Sigmoid colon (tissue), 7 donors: ENCODE results near the gene UBE2D3. TPM values are rescaled to one million over a fixed set of nuclear protein-coding genes. Genes with fewer than 3 reads are reported as not detected.

ENCODE experiments used
- DNase-seq: peaks from one replicate; pipeline ENCODE4 v3.0.0-alpha.2; 2019
- H3K27ac ChIP-seq, 4 donors: fragments of 200-600 bp; sonication (generic); one replicate each; pipeline ENCODE4 v1.5.1; 2016 to 2019; ENCODE audit warnings: mild to moderate bottlenecking in 1 of 4
- H3K27me3 ChIP-seq, 3 donors: fragments of 200-600 bp; sonication (generic); one replicate each; pipeline ENCODE4 v1.5.1; 2019; ENCODE audit warnings: mild to moderate bottlenecking in 1 of 3
- H3K36me3 ChIP-seq, 4 donors: fragments of 200-600 bp; sonication (generic); one replicate each; pipeline ENCODE4 v1.5.1; 2016 to 2019
- H3K4me1 ChIP-seq, 4 donors: fragments of 200-600 bp; sonication (generic); one replicate each; pipeline ENCODE4 v1.5.1; 2017 to 2019
- H3K4me3 ChIP-seq, 4 donors: fragments of 200-600 bp; sonication (generic); one replicate each; pipeline ENCODE4 v1.5.1; 2017 to 2019; ENCODE audit warnings: mild to moderate bottlenecking in 2 of 4, moderate library complexity in 1 of 4
- H3K9me3 ChIP-seq, 4 donors: fragments of 200-600 bp in 3 of 4; sonication (generic) in 3 of 4; one replicate each; pipeline versions ENCODE4 v1.5.1 to v1.6.1; 2013 to 2019
- CTCF ChIP-seq, 4 experiments: fragments of 450-650 bp in 3 of 4; fragments of 200-600 bp in 1 of 4; IDR thresholded peaks; one replicate each; pipeline ENCODE4 v1.5.1; 2016 to 2019; ENCODE audit warnings: antibody characterized with exemption in 4 of 4, mild to moderate bottlenecking in 3 of 4, moderate library complexity in 2 of 4
- EP300 ChIP-seq, 4 donors: sonication (generic); formaldehyde crosslinking; IDR thresholded peaks; one replicate each; pipeline ENCODE4 v1.6.1; 2017; ENCODE audit warnings: antibody characterized with exemption in 4 of 4
- POLR2A ChIP-seq, 2 donors: fragments of 450-650 bp; IDR thresholded peaks; one replicate each; pipeline ENCODE4 v1.6.1; 2016; ENCODE audit warnings: antibody characterized with exemption in 2 of 2, mild to moderate bottlenecking in 2 of 2, moderate library complexity in 2 of 2
- POLR2AphosphoS5 ChIP-seq, 4 donors: sonication (generic); formaldehyde crosslinking; IDR thresholded peaks; one replicate each; pipeline ENCODE4 v1.6.1; 2017; ENCODE audit warnings: antibody characterized with exemption in 4 of 4
- WGBS, 2 donors: extraction: QIAGEN DNeasy Blood & Tissue Kit; methylation state at CpG; one replicate each; pipeline ENCODE4 v1.1.7; 2013; 5-methylcytosine and 5-hydroxymethylcytosine counted together
- intact Hi-C: fragments of 100-400 bp; cut with DNase I; formaldehyde crosslinking; loops from one replicate; pipeline ENCODE4 v1.15.1; 2023
- polyA plus RNA-seq, 3 donors: library from polyadenylated mRNA; stranded (reverse); fragments of 200-250 nt; gene quantifications; one replicate each; pipeline ENCODE4 v1.2.3, GENCODE V29; 2013
- total RNA-seq, 4 donors: library from RNA; depleted of rRNA; stranded (reverse); fragments of >200 nt; gene quantifications; one replicate each; pipeline ENCODE4 v1.1.0, GENCODE V29; 2016
- donor health status: healthy with polysubstance abuse.
- donor health status: Bipolar disorder and iron deficiency.
- donor health status: healthy.

UBE2D3 gene
- total and polyA plus RNA-seq, 7 donors, result 206 to 404 (median 313) TPM

GRCh38 chr4:102778720-102779119 is 48.6 kb downstream of the UBE2D3 start:
- 18 to 70% methylated on average over 7 of the region's 7 CpGs for WGBS, 2 donors
- no peaks in the 10 kb centered on the region for H3K4me1 ChIP-seq
- no peaks in the 10 kb centered on the region for H3K9me3 ChIP-seq
- no peaks in the 10 kb centered on the region for H3K36me3 ChIP-seq
- DNase-seq, result no peak
- no peak overlapping the region for H3K27ac ChIP-seq
- intact Hi-C loops, result no loop called here
- no peak overlapping the region for H3K4me3 ChIP-seq
- TF ChIP-seq POLR2AphosphoS5 (IDR thresholded peaks at IDR 0.05), result no peak
- no peak for TF ChIP-seq EP300 (IDR thresholded peaks at IDR 0.05)
- no peak for TF ChIP-seq CTCF (IDR thresholded peaks at IDR 0.05)
- TF ChIP-seq POLR2A (IDR thresholded peaks at IDR 0.05), result no peak
- no peaks in the 10 kb centered on the region for H3K27me3 ChIP-seq

- DNase-seq, result no peak
- intact Hi-C loops, result no loop called here
- no peaks in the 10 kb centered on the region for H3K4me1 ChIP-seq
- H3K27ac ChIP-seq, result no peak overlapping the region
- H3K9me3 ChIP-seq, result no peaks in the 10 kb centered on the region
- TF ChIP-seq POLR2AphosphoS5 (IDR thresholded peaks at IDR 0.05) (no peak), EP300 (IDR thresholded peaks at IDR 0.05) (no peak), CTCF (IDR thresholded peaks at IDR 0.05) (no peak), POLR2A (IDR thresholded peaks at IDR 0.05) (no peak)
- H3K27me3 ChIP-seq, result no peaks in the 10 kb centered on the region
- H3K36me3 ChIP-seq, result no peaks in the 10 kb centered on the region
- H3K4me3 ChIP-seq, result no peak overlapping the region
- WGBS, 2 donors, result 57 to 85% methylated on average over 1 of the region's 1 CpG
Measured at GRCh38 chr4:102775805-102776204, 51.5 kb downstream of the UBE2D3 start.

GRCh38 chr4:102774254-102774653 is 53.1 kb downstream of the UBE2D3 start:
- Histone ChIP-seq H3K4me3 (no peak overlapping the region), H3K4me1 (no peaks in the 10 kb centered on the region), H3K9me3 (no peaks in the 10 kb centered on the region), H3K27ac (no peak overlapping the region), H3K27me3 (no peaks in the 10 kb centered on the region), H3K36me3 (no peaks in the 10 kb centered on the region)
- 93 to 95% methylated on average over 2 of the region's 2 CpGs for WGBS, 2 donors
- DNase-seq, result no peak
- TF ChIP-seq POLR2AphosphoS5 (IDR thresholded peaks at IDR 0.05) (no peak), POLR2A (IDR thresholded peaks at IDR 0.05) (no peak), EP300 (IDR thresholded peaks at IDR 0.05) (no peak), CTCF (IDR thresholded peaks at IDR 0.05) (no peak)
- intact Hi-C loops, result no loop called here

- intact Hi-C loops, result no loop called here
- Histone ChIP-seq H3K27me3 (no peaks in the 10 kb centered on the region), H3K4me3 (no peak overlapping the region), H3K27ac (no peak overlapping the region), H3K4me1 (no peaks in the 10 kb centered on the region), H3K36me3 (no peaks in the 10 kb centered on the region), H3K9me3 (no peaks in the 10 kb centered on the region)
- no peak for DNase-seq
- no peak for TF ChIP-seq EP300 (IDR thresholded peaks at IDR 0.05)
- no peak for TF ChIP-seq CTCF (IDR thresholded peaks at IDR 0.05)
- no peak for TF ChIP-seq POLR2A (IDR thresholded peaks at IDR 0.05)
- no peak for TF ChIP-seq POLR2AphosphoS5 (IDR thresholded peaks at IDR 0.05)
- 67 to 71% methylated on average over 4 of the region's 4 CpGs for WGBS, 2 donors
Measured at GRCh38 chr4:102772738-102773340, 54.5 kb downstream of the UBE2D3 start.

GRCh38 chr4:102764901-102765300 is 62.5 kb downstream of the UBE2D3 start:
- DNase-seq, result no peak
- intact Hi-C loops, result loop anchor here (5.0 to 10.0 kb wide), 2 partner anchors 263 to 330 kb away; partner anchors contain the start of genes BDH2 and NFKB1
- Histone ChIP-seq H3K9me3 (no peaks in the 10 kb centered on the region), H3K27ac (no peak overlapping the region), H3K27me3 (no peaks in the 10 kb centered on the region), H3K4me1 (peaks cover 0 to 12% (median 8%) of the 10 kb centered on the region in 4 donors), H3K4me3 (no peak overlapping the region), H3K36me3 (no peaks in the 10 kb centered on the region)
- whole genome bisulfite sequencing, 2 donors, result 91 to 96% methylated on average over 3 of the region's 3 CpGs
- TF ChIP-seq POLR2A (IDR thresholded peaks at IDR 0.05), result no peak
- TF ChIP-seq POLR2AphosphoS5 (IDR thresholded peaks at IDR 0.05), result no peak
- TF ChIP-seq CTCF (IDR thresholded peaks at IDR 0.05), result no peak
- TF ChIP-seq EP300 (IDR thresholded peaks at IDR 0.05), result no peak
